Esophagus squamous epithelium (tissue), 4 donors: ENCODE measurements around the gene LGI4.

Experiments used
- CTCF ChIP-seq, 6 experiments: fragments of 450-650 bp in 4 of 6; fragments of 200-600 bp in 2 of 6; sonication (generic) in 2 of 6; IDR thresholded peaks; one replicate each; pipeline ENCODE4 v1.5.1; 2016 to 2019; ENCODE audit warnings: antibody characterized with exemption in 6 of 6, mild to moderate bottlenecking in 4 of 6, moderate library complexity in 4 of 6
- POLR2A ChIP-seq, 4 donors: fragments of 450-650 bp; IDR thresholded peaks; one replicate each; pipeline ENCODE4 v1.6.1; 2017; ENCODE audit warnings: antibody characterized with exemption in 4 of 4, mild to moderate bottlenecking in 4 of 4, moderate library complexity in 3 of 4

- TF ChIP-seq CTCF (IDR thresholded peaks at IDR 0.05) = no peak
- no peak for TF ChIP-seq POLR2A (IDR thresholded peaks at IDR 0.05)
These were observed 9.4 kb upstream of the LGI4 start for GRCh38 chr19:35144259-35144599.
